GM12873 (cell line): Measurements from ENCODE around the gene DLG5.

ENCODE experiments used
- CTCF ChIP-seq: IDR thresholded peaks from 2 replicates; pipeline ENCODE4 v1.5.1; 2012; ENCODE audit warnings: low read depth, mild to moderate bottlenecking, moderate library complexity, low read length, control low read depth; ENCODE audit not compliant: insufficient read depth; ENCODE audit errors: missing control alignments

Gene DLG5, protein sequence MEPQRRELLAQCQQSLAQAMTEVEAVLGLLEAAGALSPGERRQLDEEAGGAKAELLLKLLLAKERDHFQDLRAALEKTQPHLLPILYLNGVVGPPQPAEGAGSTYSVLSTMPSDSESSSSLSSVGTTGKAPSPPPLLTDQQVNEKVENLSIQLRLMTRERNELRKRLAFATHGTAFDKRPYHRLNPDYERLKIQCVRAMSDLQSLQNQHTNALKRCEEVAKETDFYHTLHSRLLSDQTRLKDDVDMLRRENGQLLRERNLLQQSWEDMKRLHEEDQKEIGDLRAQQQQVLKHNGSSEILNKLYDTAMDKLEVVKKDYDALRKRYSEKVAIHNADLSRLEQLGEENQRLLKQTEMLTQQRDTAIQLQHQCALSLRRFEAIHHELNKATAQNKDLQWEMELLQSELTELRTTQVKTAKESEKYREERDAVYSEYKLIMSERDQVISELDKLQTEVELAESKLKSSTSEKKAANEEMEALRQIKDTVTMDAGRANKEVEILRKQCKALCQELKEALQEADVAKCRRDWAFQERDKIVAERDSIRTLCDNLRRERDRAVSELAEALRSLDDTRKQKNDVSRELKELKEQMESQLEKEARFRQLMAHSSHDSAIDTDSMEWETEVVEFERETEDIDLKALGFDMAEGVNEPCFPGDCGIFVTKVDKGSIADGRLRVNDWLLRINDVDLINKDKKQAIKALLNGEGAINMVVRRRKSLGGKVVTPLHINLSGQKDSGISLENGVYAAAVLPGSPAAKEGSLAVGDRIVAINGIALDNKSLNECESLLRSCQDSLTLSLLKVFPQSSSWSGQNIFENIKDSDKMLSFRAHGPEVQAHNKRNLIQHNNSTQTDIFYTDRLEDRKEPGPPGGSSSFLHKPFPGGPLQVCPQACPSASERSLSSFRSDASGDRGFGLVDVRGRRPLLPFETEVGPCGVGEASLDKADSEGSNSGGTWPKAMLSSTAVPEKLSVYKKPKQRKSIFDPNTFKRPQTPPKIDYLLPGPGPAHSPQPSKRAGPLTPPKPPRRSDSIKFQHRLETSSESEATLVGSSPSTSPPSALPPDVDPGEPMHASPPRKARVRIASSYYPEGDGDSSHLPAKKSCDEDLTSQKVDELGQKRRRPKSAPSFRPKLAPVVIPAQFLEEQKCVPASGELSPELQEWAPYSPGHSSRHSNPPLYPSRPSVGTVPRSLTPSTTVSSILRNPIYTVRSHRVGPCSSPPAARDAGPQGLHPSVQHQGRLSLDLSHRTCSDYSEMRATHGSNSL (N-terminal part only)

GRCh38 chr10:77926566-77927401, at the start of gene DLG5:
DLG5 (minus strand) TSS chr10:77926755; CDS start chr10:77926520, 235 bp downstream.
- no peak for TF ChIP-seq CTCF

GRCh38 chr10:77975086-77975666, 48.6 kb upstream of the DLG5 start:
- no peak for TF ChIP-seq CTCF

GRCh38 chr10:77974396-77975074, 48.0 kb upstream of the DLG5 start:
- TF ChIP-seq CTCF, result peak; percentile 26

DNA sequence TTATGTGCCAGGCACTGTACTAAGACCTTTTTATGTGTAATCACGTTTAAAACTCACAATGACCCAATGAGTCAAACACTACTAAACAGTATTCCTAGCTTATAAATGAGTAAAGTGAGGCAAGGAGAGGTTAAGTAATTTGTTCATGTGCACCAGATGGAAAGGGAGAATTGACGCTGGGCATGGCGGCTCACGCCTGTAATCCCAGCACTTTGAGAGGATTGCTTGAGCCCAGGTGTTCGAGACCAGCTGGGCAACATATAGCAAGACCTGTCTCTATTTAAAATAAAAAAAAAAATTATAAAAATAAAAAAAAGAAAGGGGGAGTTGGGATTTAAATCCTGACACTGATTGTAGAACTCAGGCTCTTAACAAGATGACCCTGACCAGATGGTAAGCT, 46.7 kb upstream of the DLG5 start:
- TF ChIP-seq CTCF, result no peak

GRCh38 chr10:77972148-77972547, 45.6 kb upstream of the DLG5 start:
- no peak for TF ChIP-seq CTCF

DNA sequence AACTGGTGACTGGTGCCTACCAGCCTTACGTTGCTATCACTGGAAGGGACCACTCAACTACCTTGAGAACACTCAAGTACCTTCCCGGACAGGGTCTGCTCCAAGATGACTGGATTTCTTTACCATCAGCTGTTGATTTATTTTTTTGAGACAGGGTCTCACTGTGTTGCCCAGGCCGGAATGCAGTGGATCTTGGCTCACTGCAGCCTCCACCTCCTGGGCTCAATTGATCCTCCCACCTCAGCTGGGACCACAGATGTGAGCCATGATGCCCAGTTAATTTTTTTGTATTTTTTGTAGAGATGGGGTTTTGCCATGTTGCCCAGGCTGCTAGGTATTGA, 45.2 kb upstream of the DLG5 start:
- TF ChIP-seq CTCF, result no peak
